Measurements from ENCODE around the gene NPDC1. TPM values are rescaled to one million over a fixed set of nuclear protein-coding genes. Genes with fewer than 3 reads are reported as not detected.

The NPDC1 gene
- total and polyA plus RNA-seq, 2 of the 8 experiments (the other 6 are each of a cell fraction or from before 2014, with no cell fraction given) = 26.2 to 44.1 TPM

GRCh38 chr9:137027369-137028262 lies 18.4 kb downstream of the NPDC1 start, which contains the start of gene ABCA2 (continued):
- TF ChIP-seq CHD7 (IDR thresholded peaks at IDR 0.05; ENCODE audit: insufficient replicate concordance, low read length) (no peak), NRF1 (IDR thresholded peaks at IDR 0.05; ENCODE audit: low read depth, low read length) (no peak), MAX (IDR thresholded peaks at IDR 0.05) (peak; percentile 7; the same call in 1 of the 2 replicates), GABPA (IDR thresholded peaks at IDR 0.05; ENCODE audit: borderline replicate concordance, insufficient read depth, low read length) (peak; percentile 60; the same call in 1 of the 2 replicates), PHF8 (conservative IDR thresholded peaks at IDR 0.05; ENCODE audit: low read depth, low read length) (no peak), POU5F1 (IDR thresholded peaks at IDR 0.05; ENCODE audit: low read depth, low read length) (no peak)
